SJSA1 (cell line): Measurements from ENCODE around the gene DCDC1. TPM values are rescaled to one million over a fixed set of nuclear protein-coding genes. Genes with fewer than 3 reads are reported as not detected.

Experiments used
- DNase-seq, 2 experiments: peaks; one replicate each; pipeline ENCODE4 v3.0.0-alpha.2; 2015 to 2020; ENCODE audit warnings: low spot score in 2 of 2, low read depth in 1 of 2
- H3K27ac ChIP-seq: fragments of 250-450 bp; sonication (Bioruptor Pico); 2 replicates; pipeline ENCODE4 v1.5.1; 2020; ENCODE audit warnings: mild to moderate bottlenecking, moderate library complexity
- H3K27me3 ChIP-seq: fragments of 250-450 bp; sonication (Bioruptor Pico); replicated peaks from 2 replicates; pipeline ENCODE4 v1.5.1; 2020; ENCODE audit warnings: mild to moderate bottlenecking, moderate library complexity
- H3K36me3 ChIP-seq: fragments of 250-450 bp; sonication (Bioruptor Pico); 2 replicates; pipeline ENCODE4 v1.5.1; 2020; ENCODE audit warnings: mild to moderate bottlenecking
- H3K4me1 ChIP-seq: fragments of 250-450 bp; sonication (Bioruptor Pico); replicated peaks from 2 replicates; pipeline ENCODE4 v1.6.1; 2021; ENCODE audit warnings: mild to moderate bottlenecking
- H3K4me3 ChIP-seq: fragments of 250-450 bp; sonication (Bioruptor Pico); 2 replicates; pipeline ENCODE4 v1.5.1; 2020; ENCODE audit warnings: mild to moderate bottlenecking
- H3K9me3 ChIP-seq: fragments of 250-450 bp; sonication (Bioruptor Pico); replicated peaks from 2 replicates; pipeline ENCODE4 v1.5.1; 2020; ENCODE audit warnings: mild to moderate bottlenecking
- total RNA-seq: library from RNA; depleted of rRNA; stranded (reverse); fragments of >200 nt; shearing (Covaris generic); gene quantifications from 2 replicates; pipeline ENCODE4 v1.2.3, GENCODE V29; 2014

Gene DCDC1
- total RNA-seq, 1 experiment from 2014 or later = not detected

- no peak overlapping the region for H3K4me3 ChIP-seq
- no peak overlapping the region for H3K27ac ChIP-seq
- no peaks in the 10 kb centered on the region for H3K4me1 ChIP-seq
- H3K9me3 ChIP-seq = no peaks in the 10 kb centered on the region
- no peaks in the 10 kb centered on the region for H3K27me3 ChIP-seq
- no peak for DNase-seq
- H3K36me3 ChIP-seq = no peaks in the 10 kb centered on the region
Observed at GRCh38 chr11:30873924-30874610, 495.5 kb downstream of the DCDC1 start.

- no peak overlapping the region for H3K27ac ChIP-seq
- no peaks in the 10 kb centered on the region for H3K27me3 ChIP-seq
- no peaks in the 10 kb centered on the region for H3K36me3 ChIP-seq
- no peak overlapping the region for H3K4me3 ChIP-seq
- H3K4me1 ChIP-seq = no peaks in the 10 kb centered on the region
- H3K9me3 ChIP-seq = no peaks in the 10 kb centered on the region
- DNase-seq = no peak
Observed at GRCh38 chr11:30868626-30869081, 500.9 kb downstream of the DCDC1 start.

- Histone ChIP-seq H3K4me3 (no peak overlapping the region), H3K27ac (no peak overlapping the region), H3K4me1 (no peaks in the 10 kb centered on the region), H3K9me3 (no peaks in the 10 kb centered on the region), H3K36me3 (no peaks in the 10 kb centered on the region), H3K27me3 (no peaks in the 10 kb centered on the region)
- no peak for DNase-seq
Observed at GRCh38 chr11:30863209-30863608, 506.3 kb downstream of the DCDC1 start.

GRCh38 chr11:30861531-30861930 lies 508.0 kb downstream of the DCDC1 start:
- Histone ChIP-seq H3K9me3 (no peaks in the 10 kb centered on the region), H3K4me1 (no peaks in the 10 kb centered on the region), H3K27me3 (no peaks in the 10 kb centered on the region), H3K27ac (no peak overlapping the region), H3K36me3 (no peaks in the 10 kb centered on the region), H3K4me3 (no peak overlapping the region)
- DNase-seq = no peak

GRCh38 chr11:30861064-30861463 lies 508.5 kb downstream of the DCDC1 start:
- DNase-seq = no peak
- H3K27ac ChIP-seq = no peak overlapping the region
- no peaks in the 10 kb centered on the region for H3K4me1 ChIP-seq
- no peaks in the 10 kb centered on the region for H3K36me3 ChIP-seq
- H3K9me3 ChIP-seq = no peaks in the 10 kb centered on the region
- H3K4me3 ChIP-seq = no peak overlapping the region
- H3K27me3 ChIP-seq = no peaks in the 10 kb centered on the region

GRCh38 chr11:30860146-30860545 lies 509.4 kb downstream of the DCDC1 start:
- no peak for DNase-seq
- Histone ChIP-seq H3K4me1 (no peaks in the 10 kb centered on the region), H3K27ac (no peak overlapping the region)

GRCh38 chr11:30859669-30860068 lies 509.9 kb downstream of the DCDC1 start:
- Histone ChIP-seq H3K36me3 (no peaks in the 10 kb centered on the region), H3K27ac (no peak overlapping the region), H3K27me3 (no peaks in the 10 kb centered on the region), H3K9me3 (no peaks in the 10 kb centered on the region), H3K4me3 (no peak overlapping the region), H3K4me1 (no peaks in the 10 kb centered on the region)
- DNase-seq = no peak

More at GRCh38 chr11:30860146-30860545, 509.4 kb downstream of the DCDC1 start:
- Histone ChIP-seq H3K9me3 (no peaks in the 10 kb centered on the region), H3K4me3 (no peak overlapping the region), H3K36me3 (no peaks in the 10 kb centered on the region), H3K27me3 (no peaks in the 10 kb centered on the region)

GRCh38 chr11:30855383-30856006 lies 514.0 kb downstream of the DCDC1 start:
- DNase-seq = no peak

GRCh38 chr11:30853439-30853838 lies 516.1 kb downstream of the DCDC1 start:
- no peak for DNase-seq
- Histone ChIP-seq H3K4me1 (no peaks in the 10 kb centered on the region), H3K27ac (no peak overlapping the region), H3K9me3 (no peaks in the 10 kb centered on the region), H3K36me3 (no peaks in the 10 kb centered on the region), H3K4me3 (no peak overlapping the region), H3K27me3 (no peaks in the 10 kb centered on the region)

More at GRCh38 chr11:30855383-30856006, 514.0 kb downstream of the DCDC1 start:
- H3K27ac ChIP-seq = no peak overlapping the region
- no peaks in the 10 kb centered on the region for H3K9me3 ChIP-seq
- H3K4me3 ChIP-seq = no peak overlapping the region
- H3K36me3 ChIP-seq = no peaks in the 10 kb centered on the region
- H3K4me1 ChIP-seq = no peaks in the 10 kb centered on the region
- H3K27me3 ChIP-seq = no peaks in the 10 kb centered on the region

GRCh38 chr11:30852645-30853044 lies 516.9 kb downstream of the DCDC1 start:
- DNase-seq = no peak
- Histone ChIP-seq H3K9me3 (no peaks in the 10 kb centered on the region), H3K4me1 (no peaks in the 10 kb centered on the region), H3K4me3 (no peak overlapping the region), H3K27me3 (no peaks in the 10 kb centered on the region), H3K27ac (no peak overlapping the region), H3K36me3 (no peaks in the 10 kb centered on the region)

- no peak for DNase-seq
- no peak overlapping the region for H3K27ac ChIP-seq
Observed at GRCh38 chr11:30852091-30852490, 517.4 kb downstream of the DCDC1 start.

GRCh38 chr11:30837252-30837651 lies 532.3 kb downstream of the DCDC1 start:
- no peaks in the 10 kb centered on the region for H3K9me3 ChIP-seq
- no peaks in the 10 kb centered on the region for H3K36me3 ChIP-seq
- no peak overlapping the region for H3K4me3 ChIP-seq
- H3K4me1 ChIP-seq = no peaks in the 10 kb centered on the region
- no peak overlapping the region for H3K27ac ChIP-seq
- H3K27me3 ChIP-seq = no peaks in the 10 kb centered on the region
- no peak for DNase-seq

More at GRCh38 chr11:30852091-30852490, 517.4 kb downstream of the DCDC1 start:
- Histone ChIP-seq H3K4me1 (no peaks in the 10 kb centered on the region), H3K9me3 (no peaks in the 10 kb centered on the region), H3K36me3 (no peaks in the 10 kb centered on the region), H3K4me3 (no peak overlapping the region), H3K27me3 (no peaks in the 10 kb centered on the region)

GRCh38 chr11:30832831-30833230 lies 536.7 kb downstream of the DCDC1 start:
- Histone ChIP-seq H3K4me3 (no peak overlapping the region), H3K4me1 (no peaks in the 10 kb centered on the region), H3K27ac (no peak overlapping the region), H3K36me3 (no peaks in the 10 kb centered on the region), H3K27me3 (no peaks in the 10 kb centered on the region), H3K9me3 (no peaks in the 10 kb centered on the region)
- DNase-seq = no peak

GRCh38 chr11:30830681-30831080 lies 538.9 kb downstream of the DCDC1 start:
- no peaks in the 10 kb centered on the region for H3K9me3 ChIP-seq
- DNase-seq = no peak
- no peak overlapping the region for H3K27ac ChIP-seq

More at GRCh38 chr11:30830681-30831080, 538.9 kb downstream of the DCDC1 start:
- no peaks in the 10 kb centered on the region for H3K27me3 ChIP-seq
- H3K4me1 ChIP-seq = no peaks in the 10 kb centered on the region
- no peaks in the 10 kb centered on the region for H3K36me3 ChIP-seq
- H3K4me3 ChIP-seq = no peak overlapping the region
